CD4-positive, alpha-beta T cell (primary cell): ENCODE results near the gene NXPH1. TPM values are rescaled to one million over a fixed set of nuclear protein-coding genes. Genes with fewer than 3 reads are reported as not detected.

Experiments
- ATAC-seq: fragments of 200-7000 bp; cut with Tn5 transposase; one replicate; pipeline ENCODE4 v1.10.0; 2022; ENCODE audit warnings: mild to moderate bottlenecking; ENCODE audit not compliant: poor library complexity
- CTCF ChIA-PET: fragments of 350-600 bp; sonication (Branson Sonifier 250); formaldehyde crosslinking; loops from one replicate; lab custom pipeline; 2021; ENCODE audit warnings: antibody characterized with exemption, inconsistent platforms; lab: Charles Lee
- POLR2A ChIA-PET: fragments of 350-600 bp; sonication (Branson Sonifier 250); formaldehyde crosslinking; loops from one replicate; lab custom pipeline; 2021; ENCODE audit warnings: antibody characterized with exemption, inconsistent platforms; lab: Charles Lee
- DNase-seq, 14 experiments: peaks; one replicate each; pipeline ENCODE4 v3.0.0-alpha.2; 2013 to 2020; ENCODE audit warnings: mixed read lengths in 2 of 14
- H3K27ac ChIP-seq, 2 donors: one replicate each; pipeline versions ENCODE4 v1.5.1 to v1.7.0; 2013; ENCODE audit warnings: low read length in 2 of 2, low read depth in 1 of 2, mild to moderate bottlenecking in 1 of 2
- H3K27me3 ChIP-seq, 2 experiments: 1 replicate in 1 of 2; 2 replicates in 1 of 2; pipeline versions ENCODE4 v1.6.1 to v1.7.0; 2013; ENCODE audit warnings: low read length in 2 of 2, control low read depth in 1 of 2, mild to moderate bottlenecking in 1 of 2, moderate library complexity in 1 of 2; ENCODE audit not compliant: insufficient read depth in 2 of 2, control insufficient read depth in 1 of 2
- H3K36me3 ChIP-seq: one replicate; pipeline ENCODE4 v1.6.1; 2013; ENCODE audit warnings: low read length, control low read depth; ENCODE audit not compliant: insufficient read depth
- H3K4me1 ChIP-seq: one replicate; pipeline ENCODE4 v1.6.1; 2013; ENCODE audit warnings: low read length, control low read depth; ENCODE audit not compliant: insufficient read depth
- H3K4me3 ChIP-seq: one replicate; pipeline ENCODE4 v1.5.1; 2013; ENCODE audit warnings: mild to moderate bottlenecking, low read length, moderate library complexity
- H3K9me3 ChIP-seq, 2 experiments: 1 replicate in 1 of 2; 2 replicates in 1 of 2; pipeline versions ENCODE4 v1.6.1 to v1.7.0; 2013; ENCODE audit warnings: low read length in 2 of 2, mild to moderate bottlenecking in 2 of 2, control low read depth in 1 of 2, moderate library complexity in 1 of 2; ENCODE audit not compliant: control insufficient read depth in 1 of 2, insufficient read depth in 1 of 2
- H3K27ac Mint-ChIP-seq: one replicate; pipeline ENCODE4 v1.8.0; 2020; ENCODE audit warnings: mixed read lengths
- H3K27me3 Mint-ChIP-seq: one replicate; pipeline ENCODE4 v1.8.0; 2021; ENCODE audit warnings: mixed read lengths
- H3K36me3 Mint-ChIP-seq: one replicate; pipeline ENCODE4 v1.8.0; 2021; ENCODE audit warnings: low read depth, mixed read lengths
- H3K4me1 Mint-ChIP-seq: one replicate; pipeline ENCODE4 v1.8.0; 2021; ENCODE audit warnings: low read depth, mixed read lengths
- H3K4me3 Mint-ChIP-seq: one replicate; pipeline ENCODE4 v1.8.0; 2020; ENCODE audit warnings: mild to moderate bottlenecking, mixed read lengths
- H3K9me3 Mint-ChIP-seq: one replicate; pipeline ENCODE4 v1.8.0; 2020; ENCODE audit warnings: mixed read lengths
- CTCF ChIP-seq: fragments of 200-600 bp; IDR thresholded peaks from one replicate; pipeline ENCODE4 v1.8.0; 2022; ENCODE audit warnings: antibody characterized with exemption, mild to moderate bottlenecking
- intact Hi-C, 2 experiments: fragments of 100-400 bp; cut with DNase I in 1 of 2; cut with micrococcal nuclease in 1 of 2; formaldehyde crosslinking; loops; one replicate each; pipeline versions ENCODE4 v1.15.1 to v1.9.0; 2023 to 2025; cut with DNase I, micrococcal nuclease
- total RNA-seq, 174 experiments: library from RNA in 2 of 174; stranded (reverse) in 2 of 174; gene quantifications; one replicate each; pipeline ENCODE4 v1.2.3 and lab custom pipeline; 2021 to 2026

Gene NXPH1
- total RNA-seq, 2 experiments from 2014 or later, result not detected

GRCh38 chr7:8387551-8388256, 45.7 kb upstream of the NXPH1 start:
- no peaks in the 10 kb centered on the region for H3K4me1 Mint-ChIP-seq
- ATAC-seq (no peak), DNase-seq (no peak)
- no peaks in the 10 kb centered on the region for H3K36me3 ChIP-seq
- ChIA-PET CTCF (no interaction called here), POLR2A (no interaction called here)
- H3K27me3 ChIP-seq, result peaks cover 0 to 15% of the 10 kb centered on the region in 2 experiments
- no peaks in the 10 kb centered on the region for H3K9me3 ChIP-seq
- intact Hi-C loops, result no loop called here
- H3K4me3 ChIP-seq, result no peak overlapping the region
- H3K9me3 Mint-ChIP-seq, result no peaks in the 10 kb centered on the region
- peaks cover 19% of the 10 kb centered on the region for H3K27me3 Mint-ChIP-seq
- H3K36me3 Mint-ChIP-seq, result no peaks in the 10 kb centered on the region
- H3K4me3 Mint-ChIP-seq, result no peak overlapping the region
- H3K27ac ChIP-seq, result no peak overlapping the region
- no peak for TF ChIP-seq CTCF
- H3K27ac Mint-ChIP-seq, result no peak overlapping the region
- H3K4me1 ChIP-seq, result no peaks in the 10 kb centered on the region

- H3K4me3 Mint-ChIP-seq, result no peak overlapping the region
- DNase-seq (no peak), ATAC-seq (no peak)
- H3K9me3 Mint-ChIP-seq, result no peaks in the 10 kb centered on the region
- ChIA-PET CTCF (no interaction called here), POLR2A (no interaction called here)
- H3K4me1 Mint-ChIP-seq, result no peaks in the 10 kb centered on the region
- H3K4me1 ChIP-seq, result no peaks in the 10 kb centered on the region
- no peak overlapping the region for H3K27ac ChIP-seq
- TF ChIP-seq CTCF, result no peak
- no peak overlapping the region for H3K27ac Mint-ChIP-seq
- no peak overlapping the region for H3K4me3 ChIP-seq
- peaks cover 0 to 19% of the 10 kb centered on the region in 2 experiments for H3K27me3 ChIP-seq
- H3K36me3 ChIP-seq, result no peaks in the 10 kb centered on the region
- intact Hi-C loops, result no loop called here
- no peaks in the 10 kb centered on the region for H3K36me3 Mint-ChIP-seq
- H3K9me3 ChIP-seq, result no peaks in the 10 kb centered on the region
- peaks cover 25% of the 10 kb centered on the region for H3K27me3 Mint-ChIP-seq
Observed at GRCh38 chr7:8388257-8388625, 45.2 kb upstream of the NXPH1 start.

GRCh38 chr7:8389593-8390261, 43.7 kb upstream of the NXPH1 start:
- Histone ChIP-seq H3K4me1 (no peaks in the 10 kb centered on the region), H3K36me3 (no peaks in the 10 kb centered on the region), H3K4me3 (no peak overlapping the region), H3K27me3 (peaks cover 0 to 25% of the 10 kb centered on the region in 2 experiments), H3K9me3 (no peaks in the 10 kb centered on the region), H3K27ac (no peak overlapping the region)
- H3K27ac Mint-ChIP-seq, result no peak overlapping the region
- ChIA-PET CTCF (interaction anchor here (1.1 kb wide), 1 partner anchor 11 kb away, joined by 3 read pairs; no protein-coding TSS in a partner anchor), POLR2A (no interaction called here)
- intact Hi-C loops, result no loop called here
- TF ChIP-seq CTCF, result no peak
- no peak overlapping the region for H3K4me3 Mint-ChIP-seq
- no peaks in the 10 kb centered on the region for H3K9me3 Mint-ChIP-seq
- peaks cover 36% of the 10 kb centered on the region for H3K27me3 Mint-ChIP-seq
- DNase-seq (no peak), ATAC-seq (no peak)
- H3K4me1 Mint-ChIP-seq, result no peaks in the 10 kb centered on the region
- no peaks in the 10 kb centered on the region for H3K36me3 Mint-ChIP-seq
